T-helper 2 cell (primary cell): ENCODE results near the gene RPS23.
"Not testable (repeated sequence)": the region's sequence is repeated elsewhere in the genome, so short reads cannot be mapped to it uniquely, and the experiment has no call there.

Experiments used
- DNase-seq, 5 experiments: peaks; one replicate each; pipeline versions ENCODE4 v3.0.0 to v3.0.0-alpha.2; 2012 to 2022

The RPS23 gene

GRCh38 chr5:82287625-82288024, 9.5 kb upstream of the RPS23 start:
- no peak for DNase-seq

- DNase-seq = no peak
These were observed 7.1 kb upstream of the RPS23 start for GRCh38 chr5:82285206-82285605.

GRCh38 chr5:82283893-82284292, 5.7 kb upstream of the RPS23 start:
- DNase-seq = no peak

- DNase-seq = no peak
These were observed 687 bp upstream of the RPS23 start for GRCh38 chr5:82278711-82279370.

DNA sequence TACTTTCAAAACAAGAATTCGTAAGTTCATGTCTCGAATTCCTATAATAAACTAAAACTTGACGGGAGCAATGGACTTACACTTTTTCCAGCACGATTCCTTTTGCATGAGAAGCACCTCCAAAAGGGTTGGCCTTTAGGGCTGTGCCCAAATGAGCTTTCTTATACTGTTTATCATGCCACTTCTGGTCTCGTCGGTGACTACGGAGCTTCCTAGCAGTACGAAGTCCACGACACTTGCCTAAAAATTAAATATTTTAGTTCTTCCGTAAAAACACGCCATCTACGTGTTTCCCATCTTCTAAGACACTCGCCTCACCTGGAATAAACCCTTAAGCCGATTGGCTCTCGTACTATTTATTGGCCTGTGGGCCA, 554 bp downstream of the RPS23 start:
- DNase-seq = peak in 1 of 5 experiments; percentile 28

- DNase-seq = no peak
These were observed 1.1 kb downstream of the RPS23 start for GRCh38 chr5:82276800-82277612.

- DNase-seq = no peak
These were observed 2.9 kb downstream of the RPS23 start for GRCh38 chr5:82275216-82275664.

- no peak for DNase-seq
These were observed 3.6 kb downstream of the RPS23 start for GRCh38 chr5:82274343-82275211.

- DNase-seq = not testable (repeated sequence)
These were observed 4.7 kb downstream of the RPS23 start for GRCh38 chr5:82273426-82273825.

DNA sequence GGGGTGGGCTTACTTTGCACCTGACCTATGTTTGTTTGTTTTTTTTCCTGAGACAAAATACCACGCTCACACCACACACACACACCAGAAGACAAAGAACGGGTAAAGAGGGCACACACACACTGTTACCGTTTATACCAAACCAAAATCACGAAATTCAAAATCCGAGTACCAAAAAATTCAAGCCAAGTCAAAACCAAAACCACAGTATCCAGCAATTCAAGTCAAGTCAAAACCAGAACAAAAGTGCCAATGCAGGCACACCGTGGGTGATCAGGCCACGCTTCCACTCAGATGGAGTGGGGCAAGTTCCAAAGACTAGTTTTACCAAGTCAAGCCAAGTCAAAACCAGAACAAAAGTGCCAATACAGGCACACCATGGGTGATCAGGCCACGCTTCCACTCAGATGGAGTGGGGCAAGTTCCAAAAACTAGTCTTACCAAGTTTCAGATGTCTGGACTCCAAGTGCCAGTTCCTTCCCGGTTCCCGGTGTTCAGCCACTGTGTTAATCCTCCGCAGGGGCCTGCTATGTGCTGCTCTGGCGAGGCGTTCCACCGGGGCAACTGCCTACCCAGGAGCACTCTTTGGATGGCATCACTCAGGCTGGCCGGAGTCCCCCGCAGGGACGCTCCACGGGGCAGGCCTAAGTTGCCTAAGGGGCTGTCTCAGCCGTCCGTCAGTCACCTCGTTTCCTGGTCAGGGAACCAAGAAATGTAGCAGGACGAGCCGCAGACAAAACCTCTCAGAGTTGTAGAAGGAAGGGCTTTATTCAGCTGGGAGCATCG, 5.4 kb downstream of the RPS23 start:
- peak in 1 of 5 experiments; percentile 53 for DNase-seq

GRCh38 chr5:82269363-82269762, 8.8 kb downstream of the RPS23 start:
- not testable (repeated sequence) for DNase-seq

DNA sequence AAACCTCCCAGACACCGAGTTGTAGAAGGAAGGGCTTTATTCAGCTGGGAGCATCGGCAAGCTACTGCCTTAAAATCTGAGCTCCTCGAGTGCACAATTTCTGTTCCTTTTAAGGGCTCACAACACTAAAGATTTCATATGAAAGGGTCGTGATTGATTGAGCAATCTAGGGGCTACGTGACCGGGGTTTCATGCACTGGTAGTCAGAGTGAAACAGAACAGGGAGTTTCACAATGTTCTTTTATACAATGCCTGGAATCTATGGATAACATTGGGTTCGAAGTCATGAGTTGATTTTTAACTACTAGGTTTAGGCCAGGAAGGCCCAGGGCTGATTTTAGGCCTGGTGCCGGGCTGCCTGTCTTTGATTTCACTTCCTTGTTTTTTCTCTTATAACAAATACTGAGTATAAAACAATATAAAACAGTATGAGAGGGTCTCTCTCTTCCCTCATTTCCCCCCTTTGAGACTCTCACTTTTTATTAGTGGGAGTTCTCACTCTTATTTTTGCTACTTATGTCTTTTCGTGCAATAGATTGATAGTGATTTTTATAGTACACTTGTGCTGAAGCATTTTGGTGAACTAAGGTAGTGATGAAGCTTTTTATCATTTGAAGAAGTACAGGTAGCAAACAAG, 10.7 kb downstream of the RPS23 start:
- not testable (repeated sequence) for DNase-seq

- DNase-seq = no peak
These were observed 13.1 kb downstream of the RPS23 start for GRCh38 chr5:82265047-82265446.

DNA sequence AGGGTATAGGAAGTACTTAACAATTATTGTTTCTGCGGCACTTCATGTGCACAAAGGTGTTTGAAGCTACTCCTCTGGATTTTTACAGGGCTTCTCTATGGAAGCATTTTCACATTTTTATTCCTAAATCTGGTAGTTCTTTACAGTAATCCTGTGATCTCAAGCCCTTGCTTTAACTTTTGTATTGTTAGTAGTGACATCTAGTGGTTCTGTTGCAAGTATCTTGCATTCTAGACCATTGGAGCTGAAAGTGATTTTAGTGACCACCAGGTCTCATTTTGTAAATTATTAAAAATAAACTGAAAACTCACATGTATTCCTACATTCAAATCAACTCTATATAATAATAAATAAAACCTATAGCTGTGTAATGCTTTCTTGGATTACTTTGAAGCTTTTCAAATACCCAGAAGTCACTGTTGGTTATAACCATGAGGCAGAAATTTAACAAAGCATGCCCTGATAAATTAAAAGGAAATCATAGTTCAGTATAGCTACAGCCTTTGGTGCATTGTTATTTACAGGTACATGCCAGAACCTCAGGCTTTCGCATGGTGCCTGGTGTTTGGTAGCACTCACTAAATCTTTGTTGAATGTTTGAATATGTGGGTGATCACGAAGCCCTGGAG, 18.9 kb downstream of the RPS23 start:
- peak in 1 of 5 experiments; percentile 13 for DNase-seq

GRCh38 chr5:82257729-82258128, 20.4 kb downstream of the RPS23 start:
- no peak for DNase-seq

- DNase-seq = no peak
These were observed 20.9 kb downstream of the RPS23 start for GRCh38 chr5:82257247-82257646.

DNA sequence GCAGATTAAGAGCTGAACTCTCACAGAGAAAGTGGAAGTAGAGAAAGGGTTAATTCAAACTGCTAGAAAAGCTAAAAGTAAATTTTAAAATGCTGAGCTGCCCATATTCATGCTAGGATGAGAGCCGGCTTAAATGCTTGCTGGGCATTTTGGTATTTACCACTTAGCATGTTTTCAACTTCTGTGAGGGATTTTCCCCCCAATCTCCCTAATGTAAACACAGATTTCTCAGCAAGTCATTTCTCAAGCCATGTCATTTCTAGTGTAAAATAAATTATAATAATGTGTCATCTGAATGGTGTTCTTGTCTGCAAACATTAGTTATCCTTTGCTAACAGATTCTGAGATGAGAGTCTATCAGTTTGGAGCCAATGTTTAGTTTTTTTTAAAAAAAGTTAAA, 22.3 kb downstream of the RPS23 start:
- DNase-seq = peak in 1 of 5 experiments; percentile 45

DNA sequence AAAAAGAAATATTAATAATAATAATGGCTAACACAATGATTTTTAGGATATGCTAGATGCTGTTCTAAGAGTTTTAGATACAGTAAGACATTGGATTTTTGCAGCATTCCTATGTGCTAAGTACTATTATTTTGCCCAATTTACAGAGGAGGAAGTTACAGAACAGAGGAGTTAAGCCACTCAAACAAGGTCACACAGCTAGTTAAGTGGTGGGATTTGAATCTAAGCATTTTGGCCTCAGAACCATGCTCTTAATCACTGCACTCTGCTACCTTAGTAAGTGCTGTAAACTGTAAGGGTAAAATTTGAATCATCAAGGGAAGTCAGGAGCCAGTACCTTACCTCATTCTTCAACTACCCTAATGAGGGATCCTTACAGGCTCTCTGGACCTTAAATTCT, 25.4 kb downstream of the RPS23 start:
- no peak for DNase-seq

DNA sequence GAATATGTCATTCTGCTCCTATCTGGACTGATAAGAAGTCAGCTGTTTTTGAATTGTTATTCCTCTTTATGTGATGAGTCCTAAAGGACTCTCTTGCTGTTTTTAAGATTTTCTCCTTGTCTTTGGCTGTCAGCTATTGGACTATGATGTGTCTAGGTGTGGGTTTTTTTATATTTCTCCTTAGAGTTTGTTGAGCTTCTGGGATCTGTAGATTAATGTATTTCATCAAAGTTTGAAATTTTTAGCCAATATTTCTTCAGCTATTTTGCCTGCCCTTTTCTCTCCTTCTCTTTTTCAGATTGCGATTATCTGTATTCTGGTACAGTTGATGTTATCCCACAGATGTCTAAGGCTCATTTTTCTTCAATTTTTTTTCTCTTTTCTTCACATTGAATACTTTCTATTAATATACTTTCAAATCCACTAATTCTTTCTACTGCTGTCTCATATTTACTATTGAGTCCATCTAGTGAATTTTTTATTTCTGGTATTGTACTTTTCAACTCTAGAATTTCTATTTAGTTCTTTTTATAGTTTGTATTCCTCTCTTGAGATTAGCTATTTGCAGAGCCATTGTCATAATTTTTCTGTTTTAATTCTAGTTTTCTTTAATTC, 31.1 kb downstream of the RPS23 start:
- no peak for DNase-seq

DNA sequence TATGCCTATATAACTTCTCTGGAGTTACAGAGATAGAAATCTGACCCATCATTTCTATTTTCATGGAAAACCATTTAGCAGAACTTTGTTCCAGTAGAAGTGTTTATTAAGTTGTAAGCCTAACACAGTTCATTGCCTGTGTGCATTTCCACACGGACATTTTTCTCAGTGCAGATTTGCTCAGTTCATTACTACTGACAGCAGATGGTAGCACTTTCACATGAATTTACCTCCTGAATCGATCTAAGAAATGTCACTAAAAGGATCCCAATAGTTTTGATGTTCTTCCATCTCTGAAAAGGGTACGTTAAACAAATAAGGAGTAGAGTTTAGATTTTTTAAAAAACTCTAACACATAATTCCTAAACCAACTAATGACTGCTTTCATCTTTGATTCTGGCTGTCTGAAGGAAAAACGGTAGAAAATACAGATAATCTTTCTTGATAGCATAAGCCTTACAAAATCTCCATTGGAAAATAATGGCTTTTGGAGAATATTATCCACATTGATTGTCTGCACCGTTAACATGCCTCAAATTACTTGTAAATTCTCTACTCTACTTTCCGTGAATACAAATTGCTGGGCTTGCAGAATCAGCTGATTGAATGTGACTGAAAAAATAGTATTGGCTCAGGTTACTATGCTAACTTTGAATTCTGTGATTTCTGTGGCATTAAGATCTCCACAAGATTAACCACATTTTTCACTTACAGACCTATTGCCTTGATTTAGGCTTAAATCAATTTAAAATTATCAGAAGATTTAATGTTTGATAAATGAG, 33.1 kb downstream of the RPS23 start:
- no peak for DNase-seq
